ENCODE results near the gene DQX1.

DQX1 gene

GRCh38 chr2:74532222-74532621, 6.2 kb upstream of the DQX1 start:
- DNase-seq (ENCODE audit: low spot score): no peak

- DNase-seq (ENCODE audit: low spot score): no peak
These were observed 5.6 kb upstream of the DQX1 start for GRCh38 chr2:74531666-74532065.

- no peak for DNase-seq (ENCODE audit: low spot score)
These were observed 4.5 kb upstream of the DQX1 start for GRCh38 chr2:74530239-74531187.

GRCh38 chr2:74529357-74530238, 3.6 kb upstream of the DQX1 start, which contains the start of the genes AUP1 and HTRA2:
AUP1 (minus strand) TSS chr2:74529706; CDS start chr2:74529629, 77 bp downstream.
HTRA2 (plus strand) TSS chr2:74529933; CDS start chr2:74530007, 74 bp downstream.
- DNase-seq (ENCODE audit: low spot score): peak; percentile 98

- no peak for DNase-seq (ENCODE audit: low spot score)
These were observed 2.7 kb upstream of the DQX1 start for GRCh38 chr2:74528600-74529356.

- no peak for DNase-seq (ENCODE audit: low spot score)
These were observed 1.7 kb upstream of the DQX1 start for GRCh38 chr2:74527741-74528140.

GRCh38 chr2:74526649-74527230, 709 bp upstream of the DQX1 start:
- no peak for DNase-seq (ENCODE audit: low spot score)

- DNase-seq (ENCODE audit: low spot score): no peak
These were observed 895 bp downstream of the DQX1 start for GRCh38 chr2:74524955-74525716.

- no peak for DNase-seq (ENCODE audit: low spot score)
These were observed 2.0 kb downstream of the DQX1 start for GRCh38 chr2:74524005-74524404.

GRCh38 chr2:74522516-74522915, 3.5 kb downstream of the DQX1 start:
- DNase-seq (ENCODE audit: low spot score): no peak

GRCh38 chr2:74516650-74517049, 9.4 kb downstream of the DQX1 start:
- no peak for DNase-seq (ENCODE audit: low spot score)

- DNase-seq (ENCODE audit: low spot score): no peak
These were observed 9.9 kb downstream of the DQX1 start for GRCh38 chr2:74515981-74516633.

GRCh38 chr2:74515271-74515980, 10.6 kb downstream of the DQX1 start:
- no peak for DNase-seq (ENCODE audit: low spot score)

GRCh38 chr2:74514368-74515270, 11.4 kb downstream of the DQX1 start, which contains the start of gene TLX2:
TLX2 (plus strand) TSS chr2:74514450; CDS start chr2:74514807, 357 bp downstream.
- DNase-seq (ENCODE audit: low spot score): no peak

- no peak for DNase-seq (ENCODE audit: low spot score)
These were observed 12.2 kb downstream of the DQX1 start for GRCh38 chr2:74513605-74514367.

- DNase-seq (ENCODE audit: low spot score): no peak
These were observed 13.1 kb downstream of the DQX1 start for GRCh38 chr2:74512744-74513604.

Data from left forelimb (tissue), 1 donor.